ENCODE results near the gene PTPRG. TPM values are rescaled to one million over a fixed set of nuclear protein-coding genes. Genes with fewer than 3 reads are reported as not detected.

Gene PTPRG
- total RNA-seq, 3 donors from 2014 or later, result 0.10 to 0.19 (median 0.13) TPM

GRCh38 chr3:62090066-62090465, 528.7 kb downstream of the PTPRG start:
- no peak for DNase-seq
- no peaks in the 10 kb centered on the region for H3K4me1 Mint-ChIP-seq (ENCODE audit: low read depth)
- H3K4me3 Mint-ChIP-seq, result no peak overlapping the region
- peaks cover 2% of the 10 kb centered on the region for H3K27me3 Mint-ChIP-seq (ENCODE audit: low read depth)
- no peaks in the 10 kb centered on the region for H3K9me3 Mint-ChIP-seq
- ATAC-seq, result no peak
- H3K36me3 Mint-ChIP-seq (ENCODE audit: insufficient read depth), result no peaks in the 10 kb centered on the region

GRCh38 chr3:62090519-62090918, 529.1 kb downstream of the PTPRG start:
- Mint-ChIP-seq H3K4me3 (no peak overlapping the region), H3K9me3 (no peaks in the 10 kb centered on the region), H3K4me1 (ENCODE audit: low read depth) (no peaks in the 10 kb centered on the region), H3K36me3 (ENCODE audit: insufficient read depth) (no peaks in the 10 kb centered on the region), H3K27me3 (ENCODE audit: low read depth) (peaks cover 2% of the 10 kb centered on the region)
- ATAC-seq, result no peak
- DNase-seq, result no peak

GRCh38 chr3:62093025-62093424, 531.7 kb downstream of the PTPRG start:
- Mint-ChIP-seq H3K36me3 (ENCODE audit: insufficient read depth) (no peaks in the 10 kb centered on the region), H3K27me3 (ENCODE audit: low read depth) (peaks cover 2% of the 10 kb centered on the region), H3K4me1 (ENCODE audit: low read depth) (no peaks in the 10 kb centered on the region), H3K9me3 (no peaks in the 10 kb centered on the region), H3K4me3 (no peak overlapping the region)
- DNase-seq (no peak), ATAC-seq (no peak)

GRCh38 chr3:62094461-62094860, 533.1 kb downstream of the PTPRG start:
- H3K9me3 Mint-ChIP-seq, result no peaks in the 10 kb centered on the region
- no peaks in the 10 kb centered on the region for H3K4me1 Mint-ChIP-seq (ENCODE audit: low read depth)
- ATAC-seq (no peak), DNase-seq (no peak)
- no peaks in the 10 kb centered on the region for H3K36me3 Mint-ChIP-seq (ENCODE audit: insufficient read depth)
- H3K27me3 Mint-ChIP-seq (ENCODE audit: low read depth), result peaks cover 2% of the 10 kb centered on the region
- H3K4me3 Mint-ChIP-seq, result no peak overlapping the region

GRCh38 chr3:62095080-62095479, 533.7 kb downstream of the PTPRG start:
- ATAC-seq (no peak), DNase-seq (no peak)
- Mint-ChIP-seq H3K4me3 (no peak overlapping the region), H3K9me3 (no peaks in the 10 kb centered on the region), H3K27me3 (ENCODE audit: low read depth) (peaks cover 2% of the 10 kb centered on the region), H3K4me1 (ENCODE audit: low read depth) (no peaks in the 10 kb centered on the region), H3K36me3 (ENCODE audit: insufficient read depth) (no peaks in the 10 kb centered on the region)

GRCh38 chr3:62095756-62096155, 534.4 kb downstream of the PTPRG start:
- Mint-ChIP-seq H3K36me3 (ENCODE audit: insufficient read depth) (no peaks in the 10 kb centered on the region), H3K9me3 (no peaks in the 10 kb centered on the region), H3K27me3 (ENCODE audit: low read depth) (peaks cover under 1% of the 10 kb centered on the region), H3K4me1 (ENCODE audit: low read depth) (no peaks in the 10 kb centered on the region), H3K4me3 (no peak overlapping the region)
- ATAC-seq (no peak), DNase-seq (no peak)

GRCh38 chr3:62096521-62096920, 535.1 kb downstream of the PTPRG start:
- no peak for ATAC-seq
- Mint-ChIP-seq H3K4me1 (ENCODE audit: low read depth) (no peaks in the 10 kb centered on the region), H3K27me3 (ENCODE audit: low read depth) (no peaks in the 10 kb centered on the region), H3K36me3 (ENCODE audit: insufficient read depth) (no peaks in the 10 kb centered on the region), H3K9me3 (no peaks in the 10 kb centered on the region), H3K4me3 (no peak overlapping the region)
- no peak for DNase-seq

GRCh38 chr3:62097121-62097520, 535.8 kb downstream of the PTPRG start:
- H3K27me3 Mint-ChIP-seq (ENCODE audit: low read depth), result no peaks in the 10 kb centered on the region

GRCh38 chr3:62098646-62099365, 537.4 kb downstream of the PTPRG start:
- Mint-ChIP-seq H3K36me3 (ENCODE audit: insufficient read depth) (no peaks in the 10 kb centered on the region), H3K9me3 (no peaks in the 10 kb centered on the region), H3K4me3 (no peak overlapping the region), H3K27me3 (ENCODE audit: low read depth) (no peaks in the 10 kb centered on the region), H3K4me1 (ENCODE audit: low read depth) (no peaks in the 10 kb centered on the region)
- ATAC-seq (no peak), DNase-seq (no peak)

More at GRCh38 chr3:62097121-62097520, 535.8 kb downstream of the PTPRG start:
- Mint-ChIP-seq H3K36me3 (ENCODE audit: insufficient read depth) (no peaks in the 10 kb centered on the region), H3K4me3 (no peak overlapping the region), H3K4me1 (ENCODE audit: low read depth) (no peaks in the 10 kb centered on the region), H3K9me3 (no peaks in the 10 kb centered on the region)
- DNase-seq, result no peak
- no peak for ATAC-seq

GRCh38 chr3:62100282-62100989, 539.1 kb downstream of the PTPRG start:
- Mint-ChIP-seq H3K9me3 (no peaks in the 10 kb centered on the region), H3K4me3 (no peak overlapping the region), H3K4me1 (ENCODE audit: low read depth) (no peaks in the 10 kb centered on the region), H3K36me3 (ENCODE audit: insufficient read depth) (no peaks in the 10 kb centered on the region), H3K27me3 (ENCODE audit: low read depth) (no peaks in the 10 kb centered on the region)
- ATAC-seq, result no peak
- DNase-seq, result no peak

- Mint-ChIP-seq H3K4me3 (no peak overlapping the region), H3K9me3 (no peaks in the 10 kb centered on the region), H3K27me3 (ENCODE audit: low read depth) (no peaks in the 10 kb centered on the region), H3K4me1 (ENCODE audit: low read depth) (no peaks in the 10 kb centered on the region), H3K36me3 (ENCODE audit: insufficient read depth) (no peaks in the 10 kb centered on the region)
- DNase-seq (no peak), ATAC-seq (no peak)
Observed at GRCh38 chr3:62101488-62101887, 540.1 kb downstream of the PTPRG start.

- DNase-seq (no peak), ATAC-seq (no peak)
- H3K9me3 Mint-ChIP-seq, result no peaks in the 10 kb centered on the region
- H3K27me3 Mint-ChIP-seq (ENCODE audit: low read depth), result peaks cover 2% of the 10 kb centered on the region
- no peaks in the 10 kb centered on the region for H3K4me1 Mint-ChIP-seq (ENCODE audit: low read depth)
- H3K36me3 Mint-ChIP-seq (ENCODE audit: insufficient read depth), result no peaks in the 10 kb centered on the region
- no peak overlapping the region for H3K4me3 Mint-ChIP-seq
Observed at GRCh38 chr3:62103531-62103930, 542.2 kb downstream of the PTPRG start.

GRCh38 chr3:62109534-62109933, 548.2 kb downstream of the PTPRG start:
- no peaks in the 10 kb centered on the region for H3K36me3 Mint-ChIP-seq (ENCODE audit: insufficient read depth)
- no peak overlapping the region for H3K4me3 Mint-ChIP-seq
- H3K4me1 Mint-ChIP-seq (ENCODE audit: low read depth), result no peaks in the 10 kb centered on the region
- no peak for ATAC-seq
- H3K9me3 Mint-ChIP-seq, result peaks cover 8% of the 10 kb centered on the region
- peaks cover 4% of the 10 kb centered on the region for H3K27me3 Mint-ChIP-seq (ENCODE audit: low read depth)
- no peak for DNase-seq

- H3K9me3 Mint-ChIP-seq, result peaks cover 8% of the 10 kb centered on the region
- H3K36me3 Mint-ChIP-seq (ENCODE audit: insufficient read depth), result no peaks in the 10 kb centered on the region
- H3K27me3 Mint-ChIP-seq (ENCODE audit: low read depth), result peaks cover 4% of the 10 kb centered on the region
- ATAC-seq (no peak), DNase-seq (no peak)
- no peaks in the 10 kb centered on the region for H3K4me1 Mint-ChIP-seq (ENCODE audit: low read depth)
- H3K4me3 Mint-ChIP-seq, result no peak overlapping the region
Observed at GRCh38 chr3:62110443-62111225, 549.3 kb downstream of the PTPRG start.
